DMS153 treated with DMSO at 0.1 percent for 48 hours (cell line): ENCODE data around the gene NISCH.

Experiments
- DNase-seq: peaks from one replicate; lab custom pipeline; 2025; ENCODE audit not compliant: unreplicated experiment; lab: John Stamatoyannopoulos, UW

Gene NISCH

DNA sequence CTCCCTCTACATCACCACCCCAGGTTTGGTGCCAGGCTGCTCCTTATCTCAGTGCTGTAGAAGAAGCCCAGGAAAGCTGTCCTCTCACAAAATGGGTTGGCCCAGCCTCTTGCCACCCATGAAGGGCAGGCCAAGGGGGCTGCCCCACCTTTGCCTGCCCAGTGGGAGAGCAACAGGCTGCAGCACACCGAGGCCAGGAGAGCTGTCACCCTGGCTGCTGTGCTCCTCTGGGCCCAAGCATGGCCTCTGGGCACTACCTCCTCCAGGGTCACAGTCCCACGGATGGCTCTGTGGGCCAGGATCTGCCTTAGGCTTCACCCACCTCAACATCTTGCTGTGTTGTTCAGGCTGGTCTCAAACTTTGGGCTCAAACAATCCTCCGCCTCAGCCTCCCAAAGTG lies 33.3 kb downstream of the NISCH start:
- no peak for DNase-seq

DNA sequence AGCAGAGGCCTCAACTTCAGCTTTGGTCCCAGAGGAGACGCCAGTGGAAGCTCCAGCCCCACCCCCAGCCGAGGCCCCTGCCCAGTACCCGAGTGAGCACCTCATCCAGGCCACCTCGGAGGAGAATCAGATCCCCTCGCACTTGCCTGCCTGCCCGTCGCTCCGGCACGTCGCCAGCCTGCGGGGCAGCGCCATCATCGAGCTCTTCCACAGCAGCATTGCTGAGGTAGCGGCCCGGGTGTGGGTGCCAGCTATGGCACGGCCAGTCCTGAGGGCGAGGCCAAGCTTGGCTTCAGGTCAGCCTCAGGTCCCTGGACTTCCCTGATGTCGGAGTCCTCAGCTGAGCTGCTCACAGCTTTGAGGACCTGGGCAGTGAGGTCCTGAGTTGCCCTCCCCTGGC lies 34.0 kb downstream of the NISCH start:
- DNase-seq = no peak

DNA sequence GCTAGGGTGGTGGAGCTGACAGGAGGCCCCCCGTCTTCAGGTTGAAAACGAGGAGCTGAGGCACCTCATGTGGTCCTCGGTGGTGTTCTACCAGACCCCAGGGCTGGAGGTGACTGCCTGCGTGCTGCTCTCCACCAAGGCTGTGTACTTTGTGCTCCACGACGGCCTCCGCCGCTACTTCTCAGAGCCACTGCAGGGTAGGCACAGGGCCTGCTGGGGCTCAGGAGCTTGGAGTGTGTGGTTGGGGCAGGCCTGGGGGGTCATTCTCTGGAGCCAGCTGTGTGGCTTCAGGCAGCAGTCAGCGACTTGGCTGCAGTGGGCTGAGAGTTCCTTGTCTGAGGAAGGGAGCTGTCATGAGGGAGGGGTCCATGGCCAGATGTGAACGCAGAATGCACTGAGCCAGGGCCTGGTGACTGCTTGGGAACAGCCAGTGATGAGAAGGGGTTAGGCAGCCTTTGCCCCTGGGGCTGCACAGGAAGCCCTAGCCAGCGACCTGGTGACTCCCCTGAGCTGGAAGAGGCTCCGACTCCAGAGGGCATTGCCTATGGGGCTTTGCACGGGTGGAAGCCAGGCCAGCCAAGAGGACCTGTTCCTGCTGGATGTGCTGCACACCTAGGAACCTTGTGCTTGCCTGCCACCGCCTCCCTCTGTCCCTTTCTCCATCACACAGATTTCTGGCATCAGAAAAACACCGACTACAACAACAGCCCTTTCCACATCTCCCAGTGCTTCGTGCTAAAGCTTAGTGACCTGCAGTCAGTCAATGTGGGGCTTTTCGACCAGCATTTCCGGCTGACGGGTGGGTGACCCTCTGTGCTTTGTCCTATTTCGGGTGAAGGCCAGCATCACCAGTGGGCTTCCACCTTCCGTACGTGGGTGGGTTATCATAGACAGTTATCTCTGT lies 34.9 kb downstream of the NISCH start:
- DNase-seq = no peak

DNA sequence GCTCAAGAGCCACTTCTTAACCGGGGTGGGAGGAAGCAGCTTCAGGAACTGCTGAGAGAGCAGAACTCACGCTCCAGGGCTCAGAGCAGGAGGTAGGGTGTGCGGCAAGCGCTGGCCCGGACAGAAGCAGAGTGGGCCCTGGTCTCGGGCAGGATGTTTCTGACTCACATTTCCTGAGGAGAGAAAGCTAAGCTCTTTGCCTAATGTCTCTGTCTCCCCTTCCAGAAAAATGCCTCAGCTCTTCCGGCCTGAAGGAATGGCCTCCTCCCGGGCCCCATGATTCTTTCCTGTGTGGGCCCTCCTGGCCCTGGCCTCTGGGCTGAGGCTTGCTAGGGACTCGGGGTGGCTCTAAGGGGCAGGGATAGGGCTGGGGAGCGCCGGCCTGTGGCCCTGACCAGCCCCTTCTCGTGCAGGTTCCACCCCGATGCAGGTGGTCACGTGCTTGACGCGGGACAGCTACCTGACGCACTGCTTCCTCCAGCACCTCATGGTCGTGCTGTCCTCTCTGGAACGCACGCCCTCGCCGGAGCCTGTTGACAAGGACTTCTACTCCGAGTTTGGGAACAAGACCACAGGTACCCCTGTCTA lies 35.6 kb downstream of the NISCH start:
- DNase-seq = no peak

DNA sequence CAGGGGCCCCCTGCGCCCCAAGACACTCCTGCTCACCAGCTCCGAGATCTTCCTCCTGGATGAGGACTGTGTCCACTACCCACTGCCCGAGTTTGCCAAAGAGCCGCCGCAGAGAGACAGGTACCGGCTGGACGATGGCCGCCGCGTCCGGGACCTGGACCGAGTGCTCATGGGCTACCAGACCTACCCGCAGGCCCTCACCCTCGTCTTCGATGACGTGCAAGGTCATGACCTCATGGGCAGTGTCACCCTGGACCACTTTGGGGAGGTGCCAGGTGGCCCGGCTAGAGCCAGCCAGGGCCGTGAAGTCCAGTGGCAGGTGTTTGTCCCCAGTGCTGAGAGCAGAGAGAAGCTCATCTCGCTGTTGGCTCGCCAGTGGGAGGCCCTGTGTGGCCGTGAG lies 36.7 kb downstream of the NISCH start:
- no peak for DNase-seq

DNA sequence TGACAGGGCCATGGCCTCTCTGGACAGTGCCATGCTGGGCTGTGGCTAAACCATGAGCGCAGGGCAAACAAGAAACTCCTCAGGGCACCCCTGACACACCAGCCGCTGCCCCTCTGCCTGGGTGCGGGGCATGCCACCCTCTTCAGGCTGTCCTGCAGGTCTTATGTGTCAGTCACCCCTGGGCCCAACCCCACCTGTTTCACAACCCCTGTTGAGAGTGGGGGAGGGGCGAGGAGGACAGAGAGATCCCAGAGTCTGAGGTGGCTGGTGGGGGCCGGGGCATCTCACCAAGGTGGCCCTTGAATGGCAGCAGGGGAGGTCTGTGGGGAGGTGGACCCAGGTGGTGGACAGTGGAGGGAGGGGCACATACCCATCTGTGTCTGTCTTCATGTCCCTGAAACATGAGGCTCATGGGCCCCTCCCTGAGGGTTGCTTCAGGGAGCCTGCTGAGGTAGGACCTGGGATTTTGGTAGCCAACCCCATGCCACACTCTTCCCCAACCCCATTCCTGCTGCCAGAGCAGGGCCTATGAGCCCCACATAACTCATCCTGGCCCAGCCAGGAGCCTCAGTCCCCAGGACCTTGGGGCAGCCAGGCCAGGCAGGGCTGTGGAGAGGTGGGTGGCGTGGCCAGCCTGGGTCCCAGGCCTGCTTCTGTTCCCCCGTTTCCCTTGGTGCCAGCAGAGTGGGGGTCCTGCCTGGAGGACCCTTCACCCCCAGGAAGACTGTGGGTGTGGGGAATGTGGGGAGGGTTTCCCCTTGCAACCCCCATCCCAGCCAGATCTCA lies 38.0 kb downstream of the NISCH start:
- DNase-seq = no peak

DNA sequence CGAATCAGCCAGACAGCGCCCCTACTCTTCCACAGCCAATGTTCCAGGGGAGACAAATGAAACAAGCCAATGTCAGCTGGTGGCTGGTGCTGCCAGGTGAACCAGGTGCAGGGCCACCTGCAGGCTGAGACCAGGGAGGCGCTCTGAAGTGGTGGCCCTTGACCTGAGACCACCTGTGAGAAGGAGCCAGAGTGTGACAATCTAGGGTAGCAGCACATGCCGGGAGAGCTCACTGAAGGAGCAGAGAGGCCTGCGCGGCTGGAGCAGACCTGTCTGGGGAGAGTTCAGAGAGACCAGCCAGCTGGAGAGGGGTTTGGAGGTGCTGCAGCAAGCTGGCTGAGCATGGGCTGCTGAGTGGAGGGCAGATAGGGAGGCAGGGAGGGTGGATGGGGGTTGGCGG lies 39.0 kb downstream of the NISCH start:
- no peak for DNase-seq

DNA sequence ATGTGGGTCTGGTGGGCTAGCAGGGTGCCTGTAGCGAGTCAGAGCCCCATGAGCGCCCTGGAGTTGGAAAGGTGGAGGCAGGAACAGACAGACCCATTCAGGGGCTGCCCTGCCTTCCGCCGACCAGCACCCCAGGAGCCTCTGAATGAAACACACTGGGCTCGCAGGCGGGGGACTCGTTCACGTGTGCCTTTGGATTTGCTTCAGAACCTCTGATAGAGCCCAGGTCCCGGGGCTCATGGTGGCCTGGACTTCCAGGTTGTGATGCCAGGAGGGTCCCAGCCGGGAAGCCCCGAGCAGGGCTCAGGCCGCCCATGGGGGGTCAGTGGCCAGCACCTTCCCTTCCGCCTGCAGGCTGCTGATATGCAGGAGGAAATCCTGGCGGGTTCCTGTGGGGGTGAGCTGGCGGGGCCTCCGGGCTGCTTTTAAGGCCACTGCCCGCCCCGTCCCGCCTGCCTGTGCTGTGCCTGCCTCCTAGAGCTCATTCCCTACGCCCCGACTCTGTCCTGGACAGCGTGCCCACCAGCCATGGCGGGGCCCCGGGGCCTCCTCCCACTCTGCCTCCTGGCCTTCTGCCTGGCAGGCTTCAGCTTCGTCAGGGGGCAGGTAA lies 39.6 kb downstream of the NISCH start, which contains the start of gene STAB1:
Gene STAB1 (plus strand): TSS at position 453 of the 610 bp plus-strand sequence. CDS start 76 bp downstream, at position 529.
- no peak for DNase-seq

DNA sequence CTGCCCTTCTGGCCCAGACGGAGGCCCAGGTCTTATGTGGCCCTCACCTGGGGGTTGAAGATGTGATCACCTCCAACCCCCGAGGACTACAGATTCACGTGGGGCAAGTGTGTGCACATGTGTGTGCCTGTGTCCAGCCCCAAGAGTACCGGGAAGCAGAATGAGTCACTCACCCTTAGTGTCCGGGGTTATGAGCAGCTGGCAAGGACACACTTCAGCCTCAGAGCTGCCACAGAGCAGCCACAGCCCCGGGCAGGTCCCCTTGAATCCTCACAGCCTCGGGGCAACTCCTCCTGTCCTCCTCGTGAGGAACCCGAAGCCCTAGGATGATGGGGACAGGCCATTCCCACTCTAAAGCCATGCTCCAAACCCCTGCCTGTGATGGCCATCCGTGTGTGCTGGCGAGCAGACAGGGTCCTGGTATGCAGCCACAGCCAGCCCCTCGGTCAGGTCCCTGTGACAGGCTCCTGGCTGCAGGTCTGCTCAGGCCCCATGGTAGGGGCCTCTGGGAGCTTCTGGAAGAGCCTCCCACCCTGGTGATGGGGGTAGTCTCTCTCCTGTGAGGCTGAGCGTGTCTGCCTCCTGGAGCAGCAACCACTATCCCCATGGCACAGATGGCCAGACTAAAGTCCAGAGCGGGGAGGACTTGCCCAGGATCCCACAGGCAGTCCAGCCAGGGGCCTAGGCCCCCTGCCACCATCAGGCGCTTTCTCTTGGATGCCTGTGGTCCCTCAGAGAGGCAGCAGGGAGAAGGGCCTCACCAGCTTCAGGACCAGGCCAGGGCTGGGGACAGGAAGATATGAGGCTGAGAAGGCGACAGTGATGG lies 40.6 kb downstream of the NISCH start:
- DNase-seq = no peak

DNA sequence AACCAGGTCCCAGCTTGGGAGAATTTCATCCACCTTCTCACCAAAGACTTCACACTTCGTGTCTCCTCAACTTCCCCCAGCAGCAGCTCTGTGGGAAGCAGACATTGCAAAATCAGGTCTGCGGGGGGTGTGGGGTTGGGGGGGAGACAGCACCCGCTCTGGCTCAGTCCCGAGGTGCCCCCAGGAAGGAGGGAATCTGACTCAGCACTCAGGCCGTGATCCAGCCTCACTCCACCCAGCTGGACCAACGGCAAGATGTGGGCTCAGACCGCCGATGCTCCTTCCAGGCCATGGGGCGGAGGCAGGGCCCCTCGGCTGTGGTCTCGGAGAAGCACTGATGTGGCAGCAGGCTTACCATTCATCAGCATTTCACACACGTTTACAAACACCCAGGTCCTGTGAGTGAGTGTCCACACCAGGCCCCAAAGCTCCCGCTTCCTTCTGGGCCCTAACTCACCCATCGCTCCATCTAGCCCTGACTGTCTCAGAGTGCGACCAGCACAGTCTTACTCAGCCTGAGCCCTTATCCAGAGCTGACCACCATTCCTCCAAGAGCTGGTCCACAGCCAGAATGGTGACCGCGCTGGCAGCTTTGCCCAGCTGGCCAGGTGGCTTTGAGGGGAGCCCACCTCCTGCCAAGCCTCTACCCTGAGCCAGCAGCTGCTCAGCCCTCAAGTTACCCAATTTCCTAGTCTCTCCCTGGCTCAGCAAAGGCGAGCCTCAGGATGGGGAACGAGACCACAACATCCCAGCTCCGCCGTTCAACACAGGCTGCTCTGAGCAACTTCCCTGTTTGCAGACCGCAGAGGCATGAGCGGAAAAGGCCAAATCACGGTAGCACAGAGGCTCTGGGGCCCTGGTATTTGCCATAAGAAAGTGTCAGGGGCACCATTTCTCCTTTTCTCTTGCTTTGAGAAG lies 43.0 kb downstream of the NISCH start:
- no peak for DNase-seq

DNA sequence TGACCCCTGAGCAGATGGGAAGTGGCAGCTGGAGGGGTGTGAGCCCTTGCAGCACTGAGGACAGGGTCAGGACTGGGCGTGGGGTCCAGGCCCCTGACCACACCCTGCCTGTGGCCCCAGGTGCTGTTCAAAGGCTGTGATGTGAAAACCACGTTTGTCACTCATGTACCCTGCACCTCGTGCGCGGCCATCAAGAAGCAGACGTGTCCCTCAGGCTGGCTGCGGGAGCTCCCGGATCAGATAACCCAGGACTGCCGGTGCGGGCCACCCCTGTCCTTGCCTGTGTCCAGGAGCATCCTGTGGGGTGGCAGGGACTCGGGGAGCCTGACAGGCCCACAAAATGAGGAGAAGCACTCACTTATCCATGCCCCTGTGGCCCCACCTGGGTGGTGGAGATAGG lies 45.6 kb downstream of the NISCH start:
- DNase-seq = no peak

DNA sequence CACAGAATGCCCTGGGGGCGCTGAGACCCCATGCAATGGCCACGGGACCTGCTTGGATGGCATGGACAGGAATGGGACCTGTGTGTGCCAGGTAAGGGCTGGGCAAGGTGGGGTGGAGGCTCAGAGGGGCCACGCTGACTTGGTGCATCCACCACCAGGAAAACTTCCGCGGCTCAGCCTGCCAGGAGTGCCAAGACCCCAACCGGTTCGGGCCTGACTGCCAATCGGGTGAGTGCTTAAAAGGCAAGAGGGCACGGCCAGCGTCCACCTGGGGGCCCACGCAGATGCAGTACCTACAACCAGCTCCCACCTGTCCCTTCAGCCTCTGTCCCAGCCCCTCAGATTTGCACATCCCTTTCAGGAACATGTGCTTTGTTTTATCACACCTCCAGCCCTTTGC lies 46.6 kb downstream of the NISCH start:
- no peak for DNase-seq

DNA sequence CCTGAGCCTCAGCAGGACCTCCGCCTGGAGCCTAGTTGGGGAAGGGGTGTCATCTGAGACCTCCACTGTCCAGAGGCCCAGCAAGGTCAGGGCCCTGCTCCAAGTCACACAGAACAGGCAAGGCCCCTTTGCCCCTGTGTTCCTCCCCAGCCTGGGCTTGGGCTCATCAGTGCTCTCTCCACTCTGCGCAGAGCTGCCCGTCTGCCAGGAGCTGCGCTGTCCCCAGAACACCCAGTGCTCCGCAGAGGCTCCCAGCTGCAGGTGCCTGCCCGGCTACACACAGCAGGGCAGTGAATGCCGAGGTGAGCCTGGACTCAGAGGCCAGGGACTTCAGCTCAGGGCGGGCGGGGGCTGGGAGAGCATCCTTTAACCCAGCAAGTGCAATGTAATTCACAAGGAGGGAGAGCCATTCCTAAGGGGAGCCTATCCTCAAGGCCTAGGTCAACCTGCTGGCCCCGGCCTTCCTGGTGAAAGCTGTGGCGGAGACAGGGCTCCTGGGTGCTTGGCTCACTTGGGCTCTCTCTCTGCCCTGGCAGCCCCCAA lies 47.5 kb downstream of the NISCH start:
- DNase-seq = no peak

DNA sequence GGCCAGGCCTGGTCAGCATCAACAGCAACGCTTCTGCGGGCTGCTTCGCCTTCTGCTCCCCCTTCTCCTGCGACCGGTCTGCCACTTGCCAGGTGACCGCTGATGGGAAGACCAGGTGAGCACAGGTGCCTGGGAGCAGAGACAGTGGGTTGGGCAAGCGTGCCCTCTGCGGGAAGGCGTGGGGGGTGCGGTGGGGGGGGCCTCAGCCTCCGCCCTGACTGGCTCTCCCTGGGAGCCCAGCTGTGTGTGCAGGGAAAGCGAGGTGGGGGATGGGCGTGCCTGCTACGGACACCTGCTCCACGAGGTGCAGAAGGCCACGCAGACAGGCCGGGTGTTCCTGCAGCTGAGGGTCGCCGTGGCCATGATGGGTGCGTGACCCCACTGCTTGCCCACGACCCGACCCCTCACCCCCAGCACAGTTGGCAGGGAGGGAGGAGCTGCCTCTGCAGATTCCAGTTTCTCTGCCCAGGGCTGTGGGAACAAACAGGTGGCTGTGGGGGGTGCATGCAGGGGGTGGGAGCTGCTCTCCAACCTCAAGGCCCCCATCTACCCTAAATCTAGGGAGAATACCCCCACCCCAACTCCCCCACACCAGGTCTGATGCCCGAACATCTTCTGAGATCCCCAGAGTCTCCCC lies 48.5 kb downstream of the NISCH start:
- no peak for DNase-seq

DNA sequence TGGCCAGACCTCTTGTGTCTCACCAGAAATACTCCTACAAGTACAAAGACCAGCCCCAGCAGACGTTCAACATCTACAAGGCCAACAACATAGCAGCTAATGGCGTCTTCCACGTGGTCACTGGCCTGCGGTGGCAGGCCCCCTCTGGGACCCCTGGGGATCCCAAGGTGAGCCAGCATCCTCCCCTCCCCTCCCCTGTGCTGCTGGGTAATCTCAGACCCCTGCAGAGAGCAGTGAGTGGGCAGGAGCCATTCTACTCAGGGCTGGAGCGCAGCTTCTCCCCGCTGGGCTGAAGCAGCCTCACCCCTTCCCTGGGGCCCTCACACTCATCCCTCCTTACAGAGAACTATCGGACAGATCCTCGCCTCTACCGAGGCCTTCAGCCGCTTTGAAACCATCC lies 49.6 kb downstream of the NISCH start:
- DNase-seq = no peak

DNA sequence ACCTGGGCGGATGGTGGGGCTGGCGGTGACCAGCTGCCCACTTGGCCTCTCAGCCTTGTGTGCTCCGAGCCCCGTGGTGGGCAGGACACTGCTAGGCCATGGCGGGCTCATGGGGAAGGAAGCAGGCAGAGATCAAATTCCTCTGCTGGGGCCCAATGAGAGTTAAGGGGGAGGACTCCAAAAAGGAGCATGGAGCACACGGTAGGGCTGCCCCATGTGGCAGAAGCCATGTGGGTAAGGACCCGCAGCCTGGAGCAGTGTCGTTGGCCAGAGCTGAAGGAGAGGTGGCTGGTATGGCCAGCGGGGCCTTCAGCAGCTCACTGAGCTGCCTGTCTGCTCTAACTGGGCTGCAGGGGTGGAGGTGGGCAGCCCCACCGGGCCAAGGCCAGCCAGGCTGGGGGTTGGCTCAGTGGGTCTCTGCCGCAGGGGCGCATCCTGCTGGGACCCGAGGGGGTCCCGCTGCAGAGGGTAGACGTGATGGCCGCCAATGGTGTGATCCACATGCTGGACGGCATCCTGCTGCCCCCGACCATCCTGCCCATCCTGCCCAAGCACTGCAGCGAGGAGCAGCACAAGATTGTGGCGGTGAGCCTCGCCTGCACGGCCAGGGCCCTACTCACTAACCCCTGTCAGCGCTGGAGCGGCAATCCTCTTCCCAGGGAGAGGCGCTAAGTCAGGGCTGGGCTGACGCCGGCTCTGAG lies 51.0 kb downstream of the NISCH start:
- DNase-seq = no peak

DNA sequence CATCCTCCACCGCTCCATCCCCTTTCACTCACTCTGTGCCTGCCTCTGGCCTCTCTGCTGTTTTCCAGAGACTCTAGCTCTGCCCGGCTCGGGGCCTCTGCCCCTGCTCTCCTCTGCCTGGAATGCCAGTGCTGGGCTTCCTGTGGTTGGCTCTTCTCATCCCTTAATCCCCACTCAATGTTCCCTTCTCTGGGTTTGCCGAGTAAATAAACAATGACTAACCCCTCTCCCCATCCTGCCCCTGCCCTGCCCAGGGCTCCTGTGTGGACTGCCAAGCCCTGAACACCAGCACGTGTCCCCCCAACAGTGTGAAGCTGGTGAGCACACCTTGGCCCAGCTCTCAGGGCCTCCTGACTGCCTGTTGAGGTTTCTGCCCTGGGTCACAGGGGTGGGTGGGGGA lies 52.0 kb downstream of the NISCH start:
- no peak for DNase-seq

DNA sequence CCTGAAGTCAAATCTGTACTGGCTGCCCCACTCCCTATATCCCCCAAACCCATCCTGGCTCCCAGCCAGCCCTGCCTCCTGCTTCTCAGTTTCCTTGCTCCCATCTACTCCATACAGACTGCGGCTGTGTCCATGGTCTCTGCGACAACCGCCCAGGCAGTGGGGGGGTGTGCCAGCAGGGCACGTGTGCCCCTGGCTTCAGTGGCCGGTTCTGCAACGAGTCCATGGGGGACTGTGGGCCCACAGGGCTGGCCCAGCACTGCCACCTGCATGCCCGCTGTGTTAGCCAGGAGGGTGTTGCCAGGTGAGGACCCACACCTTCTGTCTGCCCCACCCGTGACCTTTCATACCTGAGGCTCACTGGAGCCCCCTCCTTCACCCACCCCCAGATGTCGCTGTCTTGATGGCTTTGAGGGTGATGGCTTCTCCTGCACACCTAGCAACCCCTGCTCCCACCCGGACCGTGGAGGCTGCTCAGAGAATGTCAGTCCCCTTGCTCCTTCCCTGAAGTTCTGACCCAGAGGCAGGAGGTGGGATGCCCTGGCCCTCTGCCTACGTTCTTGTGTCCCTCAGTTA lies 54.4 kb downstream of the NISCH start:
- DNase-seq = no peak
